WI38 (cell line): Measurements from ENCODE around the gene ZNF19.

Experiments used
- H3K4me3 ChIP-seq: 2 replicates; pipeline ENCODE4 v1.5.1; 2011; ENCODE audit warnings: low read depth, mild to moderate bottlenecking, control low read depth, low read length
- CTCF ChIP-seq: IDR thresholded peaks from 2 replicates; pipeline ENCODE4 v1.5.1; 2012; ENCODE audit warnings: low read depth, mild to moderate bottlenecking, control low read depth, low read length

The ZNF19 gene

DNA sequence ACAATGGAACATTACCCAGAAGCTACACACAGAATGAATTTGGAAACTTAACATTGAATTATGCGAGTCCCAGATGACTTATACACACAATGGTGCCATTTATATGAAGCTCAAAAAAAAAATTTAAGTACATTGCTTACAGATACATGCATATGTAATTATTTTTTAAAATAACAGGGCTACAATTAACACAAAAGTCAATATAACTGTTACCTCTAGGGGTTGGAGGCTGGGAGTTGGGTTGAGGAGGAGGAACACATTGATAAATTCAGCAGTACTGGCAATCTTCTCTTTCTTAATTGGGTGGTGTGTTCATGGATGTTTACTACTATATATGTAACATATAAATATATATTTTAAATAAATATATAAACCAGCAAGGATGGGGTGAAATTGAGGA is 28.2 kb downstream of the ZNF19 start:
- TF ChIP-seq CTCF, result no peak
- H3K4me3 ChIP-seq, result peak overlapping the region; percentile 99

DNA sequence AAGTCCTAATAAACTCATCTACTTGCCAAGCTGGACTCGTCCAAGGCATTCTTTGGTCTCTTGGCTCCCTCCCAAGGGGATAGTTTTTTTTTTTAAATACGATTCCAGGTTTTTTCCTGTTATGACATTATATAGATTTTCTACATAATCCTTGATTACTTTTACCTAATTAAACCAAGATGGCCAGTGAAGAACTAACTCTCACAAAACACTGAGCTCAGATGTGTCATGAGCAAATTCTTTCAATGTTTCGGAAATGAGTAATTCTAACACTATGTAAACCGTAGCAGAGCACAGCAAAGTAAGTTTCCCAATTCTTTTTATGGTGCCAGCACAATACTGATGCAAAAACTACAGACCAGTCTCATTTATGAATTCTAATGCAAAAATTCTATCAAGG is 28.9 kb downstream of the ZNF19 start:
- peak overlapping the region; percentile 99 for H3K4me3 ChIP-seq
- TF ChIP-seq CTCF, result no peak

DNA sequence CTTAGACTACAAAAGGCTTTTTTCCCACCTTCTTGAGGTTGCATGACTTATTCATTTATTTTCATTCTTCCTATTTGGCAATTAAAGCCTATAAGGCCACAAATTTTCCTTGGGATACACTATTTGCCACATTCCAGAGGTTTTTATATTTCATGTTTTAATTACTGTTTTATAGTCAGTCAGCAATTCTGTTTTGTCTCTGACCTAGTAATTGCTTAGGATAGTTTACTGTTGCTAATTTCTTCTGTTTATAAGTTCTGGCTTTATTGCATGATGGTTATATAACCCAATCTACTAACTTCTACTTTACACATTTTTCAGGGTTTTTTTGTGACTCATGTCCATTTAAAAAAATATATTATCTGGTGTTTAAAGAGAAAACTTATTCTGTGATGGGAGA is 29.6 kb downstream of the ZNF19 start:
- H3K4me3 ChIP-seq, result peak overlapping the region; percentile 3
- no peak for TF ChIP-seq CTCF

DNA sequence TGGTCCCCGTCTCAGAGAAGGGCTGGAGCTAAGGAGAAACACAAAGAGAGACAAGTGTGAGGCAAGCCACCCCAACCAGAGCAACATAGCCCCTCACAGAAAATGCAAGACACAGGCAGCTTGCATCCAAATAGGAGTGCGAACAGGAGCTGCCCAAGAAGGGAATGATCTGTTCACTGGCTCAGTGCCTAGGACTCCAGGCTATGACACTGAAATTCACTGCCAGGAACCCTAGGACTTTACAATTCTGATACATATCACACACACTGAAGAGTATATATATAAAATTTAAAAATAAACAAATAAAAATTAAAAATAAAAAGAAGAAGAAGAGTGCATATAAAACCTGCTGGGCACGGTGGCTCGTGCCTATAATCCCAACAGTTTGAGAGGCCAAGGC is 32.3 kb downstream of the ZNF19 start:
- H3K4me3 ChIP-seq, result no peak overlapping the region
- TF ChIP-seq CTCF, result no peak

DNA sequence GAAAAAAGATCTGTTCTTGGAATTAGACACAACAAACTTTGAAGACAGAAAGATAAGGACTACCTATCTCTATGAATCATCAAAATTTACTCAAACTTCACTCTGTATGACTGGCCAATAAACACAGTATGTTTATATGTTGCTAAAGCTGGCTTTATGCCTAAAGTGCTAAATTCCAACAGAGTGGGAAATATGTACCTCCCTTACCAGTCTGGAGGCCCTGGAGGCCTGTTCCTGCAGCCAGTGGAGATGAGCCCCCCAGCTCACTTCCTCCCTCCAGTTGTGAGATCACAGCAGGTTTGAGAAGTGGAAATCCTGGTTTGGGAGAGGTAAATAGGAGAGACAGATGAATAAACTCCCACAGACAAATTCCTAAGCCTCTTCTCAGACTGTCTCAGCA is 36.1 kb downstream of the ZNF19 start:
- no peak overlapping the region for H3K4me3 ChIP-seq
- no peak for TF ChIP-seq CTCF

GRCh38 chr16:71449020-71449419 is 40.1 kb downstream of the ZNF19 start:
- TF ChIP-seq CTCF, result no peak
- H3K4me3 ChIP-seq, result no peak overlapping the region

DNA sequence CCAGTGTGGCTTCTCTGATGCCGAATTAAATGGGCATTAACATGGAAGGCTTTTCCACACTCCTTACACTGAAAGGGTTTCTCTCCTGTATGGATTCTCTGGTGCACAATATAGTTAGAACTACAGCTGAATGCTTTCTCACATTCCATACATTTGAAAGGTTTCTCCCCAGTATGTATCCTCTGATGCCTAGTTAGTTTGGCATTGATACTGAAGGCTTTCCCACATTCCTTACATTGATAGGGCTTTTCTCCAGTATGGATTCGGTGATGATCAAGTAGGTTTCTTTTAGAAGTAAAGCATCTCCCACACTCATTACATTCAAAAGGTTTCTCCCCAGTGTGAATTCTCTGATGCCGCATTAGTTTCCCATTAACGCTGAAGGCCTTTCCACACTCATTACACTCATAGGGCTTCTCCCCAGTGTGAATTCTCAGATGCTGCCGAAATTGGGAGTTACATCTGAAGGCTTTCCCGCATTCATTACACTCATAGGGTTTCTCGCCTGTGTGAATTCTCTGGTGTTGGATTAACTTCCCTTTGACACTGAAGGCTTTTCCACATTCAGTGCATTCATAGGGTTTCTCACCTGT is 40.8 kb downstream of the ZNF19 start:
- no peak overlapping the region for H3K4me3 ChIP-seq

More for the DNA sequence above, 40.8 kb downstream of the ZNF19 start:
- TF ChIP-seq CTCF, result no peak
